ENCODE results near the gene PCBD2. TPM values are rescaled to one million over a fixed set of nuclear protein-coding genes. Genes with fewer than 3 reads are reported as not detected.

Gene PCBD2
- total and polyA plus RNA-seq, 7 donors: 8.9 to 29.9 (median 23.8) TPM

GRCh38 chr5:135008981-135009735 is 104.2 kb downstream of the PCBD2 start:
- no peak for DNase-seq
- intact Hi-C loops (cut with DNase I): no loop called here
- Histone ChIP-seq H3K4me3 (no peak overlapping the region), H3K9me3 (no peaks in the 10 kb centered on the region), H3K4me1 (no peaks in the 10 kb centered on the region), H3K27me3 (ENCODE audit: insufficient read depth in 3 of 3, low read length in 2 of 3) (no peaks in the 10 kb centered on the region), H3K36me3 (ENCODE audit: insufficient read depth in 1 of 2, low read depth in 1 of 2) (no peaks in the 10 kb centered on the region), H3K27ac (no peak overlapping the region)
- ATAC-seq: no peak
- no peak for TF ChIP-seq CTCF (IDR thresholded peaks at IDR 0.05)
- WGBS, 3 donors: 84 to 92% (median 84%) methylated on average over 12 to 13 of the region's 13 CpGs

GRCh38 chr5:135009736-135010501 is 105.0 kb downstream of the PCBD2 start:
- intact Hi-C loops (cut with DNase I): loop anchor here in 1 of 2 donors (10.0 kb wide), 2 partner anchors 185 to 325 kb away; no protein-coding TSS in a partner anchor
- ATAC-seq (no peak), DNase-seq (no peak)
- H3K9me3 ChIP-seq: no peaks in the 10 kb centered on the region
- no peak for TF ChIP-seq CTCF (IDR thresholded peaks at IDR 0.05)
- no peak overlapping the region for H3K4me3 ChIP-seq
- 88 to 92% (median 90%) methylated on average over 11 of the region's 11 CpGs for WGBS, 3 donors
- no peaks in the 10 kb centered on the region for H3K4me1 ChIP-seq
- no peaks in the 10 kb centered on the region for H3K27me3 ChIP-seq (ENCODE audit: insufficient read depth in 3 of 3, low read length in 2 of 3)
- H3K36me3 ChIP-seq (ENCODE audit: insufficient read depth in 1 of 2, low read depth in 1 of 2): no peaks in the 10 kb centered on the region
- H3K27ac ChIP-seq: no peak overlapping the region

- DNase-seq (no peak), ATAC-seq (peak in 1 of 4 donors; percentile 34)
- TF ChIP-seq CTCF (IDR thresholded peaks at IDR 0.05): peak; percentile 14
- Histone ChIP-seq H3K36me3 (ENCODE audit: insufficient read depth in 1 of 2, low read depth in 1 of 2) (no peaks in the 10 kb centered on the region), H3K27ac (no peak overlapping the region), H3K9me3 (no peaks in the 10 kb centered on the region), H3K4me1 (no peaks in the 10 kb centered on the region), H3K27me3 (ENCODE audit: insufficient read depth in 3 of 3, low read length in 2 of 3) (no peaks in the 10 kb centered on the region), H3K4me3 (no peak overlapping the region)
- WGBS, 3 donors: 77 to 90% (median 88%) methylated on average over 3 of the region's 3 CpGs
- intact Hi-C loops (cut with DNase I): loop anchor here in 1 of 2 donors (10.0 kb wide), 2 partner anchors 184 to 324 kb away; no protein-coding TSS in a partner anchor
These were observed 105.8 kb downstream of the PCBD2 start for GRCh38 chr5:135010502-135011354.

- Histone ChIP-seq H3K27me3 (ENCODE audit: insufficient read depth in 3 of 3, low read length in 2 of 3) (no peaks in the 10 kb centered on the region), H3K27ac (no peak overlapping the region), H3K4me3 (no peak overlapping the region), H3K9me3 (no peaks in the 10 kb centered on the region), H3K36me3 (ENCODE audit: insufficient read depth in 1 of 2, low read depth in 1 of 2) (no peaks in the 10 kb centered on the region), H3K4me1 (no peaks in the 10 kb centered on the region)
- intact Hi-C loops (cut with DNase I): loop anchor here in 1 of 2 donors (10.0 kb wide), 2 partner anchors 183 to 323 kb away; no protein-coding TSS in a partner anchor
- ATAC-seq (no peak), DNase-seq (no peak)
- 85 to 96% (median 96%) methylated on average over 4 of the region's 4 CpGs for WGBS, 3 donors
- TF ChIP-seq CTCF (IDR thresholded peaks at IDR 0.05): no peak
These were observed 106.6 kb downstream of the PCBD2 start for GRCh38 chr5:135011355-135012032.

All from psoas muscle (tissue), 8 donors.